T-helper 1 cell treated with Interleukin-12 subunit alpha and Interleukin-12 subunit beta and Interleukin-4 antibody, amounts not matched to agents 30 ng/mL and 1 ng/mL, for 36 hours (primary cell): ENCODE measurements around the gene SRL. TPM values are rescaled to one million over a fixed set of nuclear protein-coding genes. Genes with fewer than 3 reads are reported as not detected.
"Not testable (repeated sequence)": the region's sequence is repeated elsewhere in the genome, so short reads cannot be mapped to it uniquely, and the experiment has no call there.

ENCODE experiments used
- intact Hi-C: fragments of 100-400 bp; cut with micrococcal nuclease; formaldehyde crosslinking; loops from one replicate; pipeline ENCODE4 v1.15.1; 2024
- total RNA-seq: library from RNA; stranded (reverse); gene quantifications from 2 replicates; pipeline ENCODE4 v1.2.3, GENCODE V29; 2022

The SRL gene
- total RNA-seq, 1 donor from 2014 or later: not detected

- intact Hi-C loops: no loop called here
Observed at GRCh38 chr16:4231886-4232285, 10.0 kb downstream of the SRL start.

- intact Hi-C loops: no loop called here
Observed at GRCh38 chr16:4231367-4231766, 10.5 kb downstream of the SRL start.

GRCh38 chr16:4227040-4227332 is 14.9 kb downstream of the SRL start:
- intact Hi-C loops: no loop called here

GRCh38 chr16:4226251-4227039 is 15.4 kb downstream of the SRL start:
- intact Hi-C loops: no loop called here

GRCh38 chr16:4225075-4225474 is 16.8 kb downstream of the SRL start:
- intact Hi-C loops: no loop called here

GRCh38 chr16:4220358-4220757 is 21.5 kb downstream of the SRL start:
- intact Hi-C loops: no loop called here

- intact Hi-C loops: no loop called here
Observed at GRCh38 chr16:4218202-4218601, 23.7 kb downstream of the SRL start.

GRCh38 chr16:4217204-4218131 is 24.4 kb downstream of the SRL start:
- intact Hi-C loops: no loop called here

GRCh38 chr16:4216596-4216995 is 25.3 kb downstream of the SRL start:
- intact Hi-C loops: no loop called here

GRCh38 chr16:4215106-4215505 is 26.8 kb downstream of the SRL start:
- intact Hi-C loops: no loop called here

- intact Hi-C loops: no loop called here
Observed at GRCh38 chr16:4214215-4214621, 27.7 kb downstream of the SRL start.

- intact Hi-C loops: no loop called here
Observed at GRCh38 chr16:4213737-4214136, 28.1 kb downstream of the SRL start.

- intact Hi-C loops: no loop called here
Observed at GRCh38 chr16:4212934-4213296, 29.0 kb downstream of the SRL start.

- intact Hi-C loops: no loop called here
Observed at GRCh38 chr16:4212211-4212933, 29.5 kb downstream of the SRL start.

- intact Hi-C loops: not testable (repeated sequence)
Observed at GRCh38 chr16:4211445-4212210, 30.3 kb downstream of the SRL start.

GRCh38 chr16:4209666-4210065 is 32.2 kb downstream of the SRL start:
- intact Hi-C loops: no loop called here

GRCh38 chr16:4208341-4208751 is 33.5 kb downstream of the SRL start:
- intact Hi-C loops: no loop called here

GRCh38 chr16:4207683-4208340 is 34.1 kb downstream of the SRL start:
- intact Hi-C loops: no loop called here

- intact Hi-C loops: no loop called here
Observed at GRCh38 chr16:4207229-4207628, 34.7 kb downstream of the SRL start.

GRCh38 chr16:4206680-4207079 is 35.2 kb downstream of the SRL start:
- intact Hi-C loops: no loop called here

- intact Hi-C loops: no loop called here
Observed at GRCh38 chr16:4205971-4206370, 35.9 kb downstream of the SRL start.
